T47D (cell line): ENCODE measurements around the gene NOBOX.
"Not testable (repeated sequence)": the region's sequence is repeated elsewhere in the genome, so short reads cannot be mapped to it uniquely, and the experiment has no call there.

Source experiments
- DNase-seq, 2 experiments: peaks; one replicate each; pipeline versions ENCODE4 v3.0.0 to v3.0.0-alpha.2; 2011 to 2012; ENCODE audit warnings: low read depth in 1 of 2, low spot score in 1 of 2
- JUND ChIP-seq: IDR thresholded peaks from 2 replicates; pipeline ENCODE4 v1.6.1; 2012; ENCODE audit warnings: low read depth
- in situ Hi-C: cut with HindIII; loops from 2 replicates; pipeline ENCODE4 v1.10.0; 2016; ENCODE audit warnings: low sequenced_read_pairs, low pct_unique_long_range_greater_than_20kb

NOBOX gene

GRCh38 chr7:144403649-144404061, at the start of gene NOBOX:
TSS of gene NOBOX (minus strand) at chr7:144403693.
- in situ Hi-C loops, result no loop called here
- DNase-seq, result no peak
- no peak for TF ChIP-seq JUND

- in situ Hi-C loops, result no loop called here
- TF ChIP-seq JUND, result no peak
- peak; percentile 16 to 66 for DNase-seq
These were observed 48.6 kb upstream of the NOBOX start for GRCh38 chr7:144452064-144452463.

- in situ Hi-C loops, result no loop called here
- no peak for TF ChIP-seq JUND
- no peak for DNase-seq
These were observed 42.1 kb upstream of the NOBOX start for GRCh38 chr7:144445590-144445989.

- in situ Hi-C loops, result no loop called here
- DNase-seq, result no peak
- TF ChIP-seq JUND, result no peak
These were observed 36.3 kb upstream of the NOBOX start for GRCh38 chr7:144439717-144440205.

GRCh38 chr7:144438759-144439158, 35.3 kb upstream of the NOBOX start:
- DNase-seq, result no peak
- TF ChIP-seq JUND, result no peak
- in situ Hi-C loops, result no loop called here

DNA sequence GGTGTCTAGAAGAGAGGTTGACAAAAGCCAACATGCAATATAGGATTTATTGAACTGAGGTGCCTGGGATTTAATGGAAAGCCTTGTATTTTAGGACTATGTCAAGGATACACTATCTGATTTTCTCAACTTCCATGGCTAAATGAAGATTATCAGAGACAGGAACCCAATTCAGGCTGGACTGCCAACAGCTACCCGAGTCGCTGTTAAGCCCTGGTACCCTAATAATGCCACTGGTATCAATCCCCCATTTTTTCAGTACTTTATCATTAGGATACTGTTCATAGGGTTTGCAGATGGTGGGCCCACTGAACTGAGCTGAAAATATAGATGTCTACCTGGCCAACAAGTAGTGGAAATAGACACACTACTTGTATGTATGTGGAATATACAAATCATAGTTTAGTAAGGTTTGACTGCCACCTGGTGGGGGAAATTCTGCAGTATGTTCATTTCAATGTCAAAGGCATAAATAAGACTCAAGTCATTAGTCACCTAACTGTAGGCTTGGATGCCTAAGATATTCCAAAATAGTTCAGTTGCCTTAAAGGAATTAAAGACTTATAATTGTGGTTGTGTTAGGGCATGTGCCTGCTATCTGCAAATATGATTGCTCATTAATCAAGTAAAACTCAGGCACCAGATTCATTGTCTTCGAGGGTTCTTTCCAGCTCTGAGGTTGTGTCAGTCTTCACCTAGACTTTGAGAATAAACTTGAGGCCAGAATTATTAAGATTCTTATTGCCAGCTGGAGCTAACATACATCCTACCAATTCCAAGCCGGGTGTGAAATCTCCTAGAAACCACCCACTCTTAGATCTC, 34.1 kb upstream of the NOBOX start:
- no peak for TF ChIP-seq JUND
- peak in 1 of 2 experiments; percentile 74 for DNase-seq
- in situ Hi-C loops, result no loop called here

GRCh38 chr7:144436500-144436899, 33.0 kb upstream of the NOBOX start:
- no peak for TF ChIP-seq JUND
- no peak for DNase-seq
- in situ Hi-C loops, result no loop called here

- DNase-seq, result no peak
- no peak for TF ChIP-seq JUND
- in situ Hi-C loops, result no loop called here
These were observed 24.9 kb upstream of the NOBOX start for GRCh38 chr7:144428431-144428830.

DNA sequence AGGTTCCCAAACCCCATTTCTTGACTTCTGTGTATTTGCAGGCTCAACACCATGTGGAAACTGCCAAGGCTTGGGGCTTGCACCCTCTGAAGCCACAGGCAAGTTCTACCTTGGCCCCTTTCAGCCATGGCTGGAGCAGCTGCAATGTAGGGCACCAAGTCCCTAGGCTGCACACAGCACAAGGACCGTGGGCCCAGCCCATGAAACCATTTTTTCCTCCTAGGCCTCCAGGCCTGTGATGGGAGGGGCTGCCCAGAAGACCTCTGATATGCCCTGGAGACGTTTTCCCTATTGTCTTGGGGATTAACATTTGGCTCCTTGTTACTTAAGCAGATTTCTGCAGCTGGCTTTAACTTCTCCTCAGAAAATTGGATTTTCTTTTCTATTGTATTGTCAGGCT, 24.0 kb upstream of the NOBOX start:
- in situ Hi-C loops, DNase-seq: not testable (repeated sequence)

DNA sequence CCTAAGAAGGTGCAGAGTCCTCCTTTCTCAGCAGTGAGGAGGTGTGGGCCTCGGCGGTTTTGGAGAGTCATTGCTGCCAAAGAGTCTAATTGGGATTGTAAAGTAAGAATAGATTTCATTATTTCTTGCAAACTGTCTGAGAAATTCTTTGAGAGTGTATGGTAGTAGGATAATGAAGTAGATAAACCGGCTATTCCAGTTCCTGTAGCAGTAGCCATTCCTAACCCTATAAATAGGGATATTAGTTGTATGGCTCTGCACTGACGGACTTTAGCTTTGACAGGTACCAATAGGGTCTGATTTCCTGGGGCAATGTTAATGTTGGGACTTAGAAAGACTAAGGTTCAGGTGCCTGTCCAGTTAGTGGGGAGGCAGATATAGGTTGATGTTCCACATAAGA, 15.4 kb upstream of the NOBOX start:
- in situ Hi-C loops, result not testable (repeated sequence)
- peak in 1 of 2 experiments; percentile 35 for DNase-seq

DNA sequence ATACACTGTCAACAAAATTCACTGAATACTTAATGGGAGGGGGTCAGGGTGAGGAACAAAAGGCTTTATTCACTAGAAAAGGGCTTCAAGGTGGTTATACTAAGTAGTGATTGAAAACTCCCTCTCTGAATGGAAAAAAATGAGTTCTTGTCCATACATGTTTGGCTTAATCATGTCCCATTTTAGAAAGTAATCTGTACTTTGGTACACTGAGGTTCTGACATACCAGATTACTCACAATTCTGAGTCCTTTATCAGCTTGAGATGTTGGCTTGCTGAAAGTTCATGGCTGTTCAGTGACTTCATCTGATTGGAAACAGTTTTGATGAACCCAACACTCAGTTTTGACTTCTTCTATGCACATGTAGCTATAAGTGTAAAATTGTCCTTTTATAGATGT, 12.8 kb upstream of the NOBOX start:
- in situ Hi-C loops, result no loop called here
- DNase-seq, result no peak
- no peak for TF ChIP-seq JUND

DNA sequence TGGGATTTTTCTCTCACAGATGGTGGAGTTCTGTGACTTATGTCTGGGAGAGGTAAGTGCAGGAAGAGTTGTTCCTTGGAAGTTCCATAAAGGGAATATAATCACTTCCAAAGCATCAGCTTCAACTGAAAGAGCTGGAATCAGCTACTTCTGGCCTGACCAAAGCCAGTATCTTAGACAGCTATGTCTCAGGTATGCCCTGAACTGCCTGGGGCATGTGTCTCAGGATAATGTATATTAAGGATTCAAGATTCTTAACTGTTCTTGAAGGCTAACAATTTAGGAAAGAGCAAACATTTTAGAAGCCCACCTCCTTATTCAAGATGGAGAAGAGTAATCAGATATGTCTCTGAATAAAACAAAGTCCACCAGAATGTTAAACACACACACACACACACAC, 12.4 kb upstream of the NOBOX start:
- TF ChIP-seq JUND, result no peak
- DNase-seq, result peak in 1 of 2 experiments; percentile 17
- in situ Hi-C loops, result no loop called here

DNA sequence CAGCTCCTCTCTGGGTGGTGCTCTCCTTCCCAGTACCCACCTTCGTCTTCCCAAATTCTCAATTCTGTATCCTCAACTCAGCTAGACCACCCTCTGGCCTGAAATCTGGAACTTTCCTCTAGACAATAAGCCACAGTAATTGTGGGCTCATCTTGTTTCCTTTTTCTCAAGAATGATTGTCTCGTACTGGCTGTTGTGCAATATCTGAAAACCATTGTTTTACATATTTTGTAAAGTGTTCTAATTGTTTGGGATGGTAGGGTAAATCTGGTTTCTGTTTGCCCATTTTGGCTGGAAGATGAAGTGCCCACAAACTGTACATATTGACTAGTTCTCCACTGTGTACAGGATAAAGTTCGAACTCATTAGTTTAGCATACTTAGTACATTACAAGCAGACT, 11.3 kb upstream of the NOBOX start:
- no peak for TF ChIP-seq JUND
- no peak for DNase-seq
- in situ Hi-C loops, result no loop called here

GRCh38 chr7:144410441-144410840, 6.9 kb upstream of the NOBOX start:
- no peak for TF ChIP-seq JUND
- DNase-seq, result no peak
- in situ Hi-C loops, result no loop called here
